ENCODE data around the gene ZNF723.
"Not testable (repeated sequence)": the region's sequence is repeated elsewhere in the genome, so short reads cannot be mapped to it uniquely, and the experiment has no call there.

ZNF723 gene

DNA sequence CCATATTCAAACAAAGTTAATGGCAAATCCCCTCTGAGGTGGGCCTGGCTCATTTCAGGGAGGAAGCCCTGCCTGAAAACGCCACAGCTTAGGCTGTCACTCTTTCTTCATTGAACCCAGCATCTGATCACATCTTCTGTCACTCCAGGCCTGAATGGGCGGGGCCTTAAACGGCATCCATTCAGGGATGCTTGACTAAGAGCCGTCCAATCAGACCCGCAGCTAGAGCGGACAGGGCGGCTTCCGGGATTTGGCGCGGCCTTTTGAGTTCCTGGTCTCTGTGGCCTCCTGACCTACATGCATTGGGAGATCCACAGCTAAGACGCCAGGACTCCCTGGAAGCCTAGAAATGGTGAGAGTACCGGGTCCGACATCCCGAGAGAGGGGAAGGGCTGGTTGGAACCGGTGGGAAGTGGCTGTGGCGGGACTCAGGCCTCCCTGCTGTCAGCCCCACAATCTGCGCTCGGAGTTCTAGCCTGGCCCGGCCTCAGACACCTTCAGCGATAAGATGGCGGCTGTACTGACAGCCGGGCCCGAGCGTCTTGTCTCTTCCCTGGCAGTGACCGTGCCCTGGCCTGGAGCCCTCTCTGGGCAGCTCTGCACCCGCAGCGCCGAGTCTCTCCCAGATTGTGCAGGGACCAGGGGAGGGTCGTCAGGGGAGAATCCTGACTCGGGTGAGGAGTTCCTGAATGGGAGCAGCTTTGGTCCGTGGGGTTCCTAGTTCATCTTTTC, at the start of gene ZNF723:
TSS of gene ZNF723 (plus strand) at position 261 of the 732 bp plus-strand sequence. CDS start at position 350, 89 bp downstream.
- no peak for DNase-seq (ENCODE audit: low read depth, low spot score)

DNA sequence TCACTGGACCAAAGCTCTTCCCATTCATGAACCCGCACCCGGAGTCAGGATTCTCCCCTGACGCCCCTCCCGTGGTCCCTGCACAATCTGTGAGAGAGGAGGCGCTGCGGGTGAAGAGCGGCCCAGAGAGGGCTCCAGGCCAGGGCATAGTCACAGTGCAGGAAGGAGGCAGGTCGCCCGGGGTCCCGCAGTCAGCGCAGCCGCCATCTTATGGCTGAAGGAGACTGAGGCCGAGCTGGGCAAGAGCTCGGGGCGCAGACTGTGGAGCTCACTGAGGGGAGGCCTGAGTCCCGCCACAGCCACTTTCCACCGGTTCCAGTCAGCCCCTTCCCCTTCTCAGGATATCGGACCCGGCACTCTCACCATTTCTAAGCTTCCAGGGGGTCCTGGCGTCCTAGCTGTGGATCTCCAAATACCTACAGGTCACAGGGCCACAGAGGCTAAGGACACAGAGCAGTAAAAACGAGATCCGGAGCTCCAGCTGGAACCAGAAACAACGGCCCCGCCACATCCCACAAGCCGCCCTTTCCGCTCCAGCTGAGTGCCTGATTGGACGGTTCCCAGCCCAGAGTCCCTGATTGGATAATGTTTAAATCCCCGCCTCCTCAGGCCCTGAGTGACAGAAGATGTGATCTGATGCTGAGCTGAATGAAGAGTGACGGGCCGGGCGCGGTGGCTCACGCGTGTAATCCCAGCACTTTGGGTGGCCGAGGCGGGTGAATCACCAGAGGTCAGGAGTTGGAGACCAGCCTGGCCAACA, 48.3 kb upstream of the ZNF723 start, which contains the start of gene ZNF99:
TSS of gene ZNF99 (minus strand) at position 501 of the 760 bp plus-strand sequence. CDS start at position 366, 135 bp downstream.
- DNase-seq (ENCODE audit: low read depth, low spot score): no peak

DNA sequence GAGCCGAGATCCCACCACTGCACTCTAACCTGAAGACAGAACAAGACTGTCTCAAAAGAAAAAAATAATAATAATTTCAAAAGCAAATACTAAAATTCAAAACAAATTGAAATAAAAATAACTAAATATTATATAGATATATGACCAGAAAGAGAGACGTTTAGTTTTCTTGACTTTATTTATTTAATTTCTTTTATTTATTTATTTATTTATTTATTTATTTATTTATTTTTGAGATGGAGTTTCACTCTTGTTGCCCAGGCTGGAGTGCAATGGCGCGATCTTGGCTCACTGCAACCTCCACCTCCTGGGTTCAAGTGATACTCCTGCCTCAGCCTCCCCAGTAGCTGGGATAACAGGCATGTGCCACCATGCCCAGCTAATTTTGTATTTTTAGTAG, 39.2 kb upstream of the ZNF723 start:
- DNase-seq (ENCODE audit: low read depth, low spot score): not testable (repeated sequence)

DNA sequence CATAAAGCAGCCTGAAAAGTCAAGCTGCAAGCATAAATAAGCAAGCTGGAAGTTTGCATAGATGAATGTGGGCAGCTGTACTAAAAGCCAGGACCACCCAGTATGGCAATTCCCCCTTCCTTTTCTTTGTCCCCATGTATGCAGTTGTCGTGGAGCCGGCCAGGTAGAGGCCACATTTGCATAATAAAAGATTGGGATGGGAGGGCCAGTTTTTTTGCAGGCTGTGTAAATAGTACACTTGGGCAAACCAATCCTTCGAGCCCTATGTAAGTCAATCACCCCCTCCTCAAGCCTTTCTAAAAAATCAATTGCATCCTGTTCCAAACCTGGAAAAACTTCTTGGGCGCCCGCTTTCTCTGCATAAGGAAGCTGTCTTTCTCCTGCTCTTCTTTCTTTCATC, 35.1 kb upstream of the ZNF723 start:
- no peak for DNase-seq (ENCODE audit: low read depth, low spot score)

DNA sequence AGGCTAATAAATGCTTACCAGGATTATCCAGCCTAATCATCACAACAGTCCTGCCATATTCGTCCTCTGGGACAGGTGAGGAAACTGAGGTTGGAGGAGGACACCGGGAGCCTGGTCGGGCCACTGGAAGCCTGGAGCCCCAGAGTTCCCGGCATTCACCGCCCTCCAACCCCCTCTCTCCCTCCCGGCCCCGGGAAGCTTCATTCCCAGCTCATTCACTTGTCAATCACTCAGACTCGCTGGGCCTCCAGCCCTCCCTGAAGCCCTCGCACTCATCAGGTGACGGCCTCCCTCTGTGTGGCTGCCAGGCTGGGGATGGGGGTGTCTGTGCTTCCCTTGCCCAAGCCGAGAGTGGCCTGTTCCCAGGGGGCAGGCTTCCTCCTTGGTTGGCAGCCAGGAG, 25.7 kb upstream of the ZNF723 start:
- DNase-seq (ENCODE audit: low read depth, low spot score): no peak

DNA sequence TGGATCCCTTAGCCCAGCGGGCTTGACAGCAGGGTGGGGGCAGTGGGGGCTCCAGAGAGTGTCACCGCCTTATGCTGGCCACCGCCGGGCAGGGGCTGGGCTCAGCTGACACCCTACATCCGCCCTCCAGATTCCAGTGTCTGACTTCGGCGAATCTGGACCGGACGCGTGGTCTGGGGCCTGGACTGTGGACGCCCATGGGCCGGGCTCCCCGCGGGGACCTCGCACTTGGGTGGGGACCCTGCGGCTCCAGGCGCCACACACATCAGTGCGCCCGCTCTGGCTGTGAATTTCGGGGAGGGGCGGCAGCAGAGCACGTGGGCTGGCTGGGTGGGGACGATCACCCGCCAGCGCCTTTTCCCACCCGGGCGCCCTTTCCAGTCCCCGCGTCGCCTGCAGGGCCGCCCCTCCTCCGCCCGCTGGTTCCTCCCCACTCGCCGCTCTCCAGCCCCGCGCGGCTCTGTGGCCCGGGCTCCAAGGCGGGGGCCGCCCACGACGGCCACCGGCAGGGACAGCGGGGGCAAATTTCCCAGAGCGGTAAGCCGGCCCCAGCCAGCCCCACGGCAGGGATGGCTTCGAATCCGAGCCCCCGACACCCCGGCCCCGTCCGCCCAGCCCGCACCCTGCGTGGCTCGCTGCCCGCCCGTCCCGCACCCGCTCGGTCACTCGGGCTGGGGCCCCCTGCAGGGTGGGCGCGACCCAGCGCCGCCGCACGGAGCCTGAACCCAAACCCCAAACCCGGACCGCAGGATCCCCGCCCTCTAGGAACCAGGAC, 24.8 kb upstream of the ZNF723 start:
- no peak for DNase-seq (ENCODE audit: low read depth, low spot score)

DNA sequence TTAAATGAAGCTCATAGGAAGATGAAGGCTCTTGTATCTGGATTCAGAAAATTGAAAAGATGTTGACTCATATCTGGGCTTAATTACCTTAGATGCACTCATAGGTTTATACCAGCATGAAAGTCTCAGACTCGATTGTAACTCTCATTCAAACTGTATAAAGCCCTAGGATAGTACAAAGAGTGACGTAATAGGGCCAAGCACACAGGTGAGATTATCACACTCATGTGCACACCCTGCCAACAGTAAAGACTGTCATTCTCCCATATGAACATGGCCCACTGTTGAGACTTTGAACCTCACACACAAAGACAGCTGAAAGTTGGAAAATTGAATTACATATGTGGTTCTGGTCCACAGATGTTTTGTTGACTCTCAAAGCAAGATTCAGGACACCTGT, 18.0 kb upstream of the ZNF723 start:
- no peak for DNase-seq (ENCODE audit: low read depth, low spot score)

DNA sequence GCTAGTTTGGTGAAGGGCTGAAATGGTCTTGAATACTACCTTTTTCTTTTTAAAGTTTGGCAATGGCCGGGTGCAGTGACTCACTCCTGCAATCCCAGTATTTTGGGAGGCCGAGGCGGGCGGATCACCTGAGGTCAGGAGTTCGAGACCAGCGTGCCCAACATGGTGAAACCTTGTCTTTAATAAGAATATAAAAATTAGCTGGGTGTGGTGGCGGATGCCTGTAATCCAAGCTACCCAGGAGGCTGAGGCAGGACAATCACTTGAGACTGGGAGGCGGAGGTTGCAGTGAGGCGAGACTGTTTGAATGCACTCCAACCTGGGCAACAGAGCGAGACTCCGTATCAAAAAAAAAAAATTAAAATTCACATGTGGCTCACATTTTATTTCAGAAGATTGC, 880 bp upstream of the ZNF723 start:
- DNase-seq (ENCODE audit: low read depth, low spot score): no peak

DNA sequence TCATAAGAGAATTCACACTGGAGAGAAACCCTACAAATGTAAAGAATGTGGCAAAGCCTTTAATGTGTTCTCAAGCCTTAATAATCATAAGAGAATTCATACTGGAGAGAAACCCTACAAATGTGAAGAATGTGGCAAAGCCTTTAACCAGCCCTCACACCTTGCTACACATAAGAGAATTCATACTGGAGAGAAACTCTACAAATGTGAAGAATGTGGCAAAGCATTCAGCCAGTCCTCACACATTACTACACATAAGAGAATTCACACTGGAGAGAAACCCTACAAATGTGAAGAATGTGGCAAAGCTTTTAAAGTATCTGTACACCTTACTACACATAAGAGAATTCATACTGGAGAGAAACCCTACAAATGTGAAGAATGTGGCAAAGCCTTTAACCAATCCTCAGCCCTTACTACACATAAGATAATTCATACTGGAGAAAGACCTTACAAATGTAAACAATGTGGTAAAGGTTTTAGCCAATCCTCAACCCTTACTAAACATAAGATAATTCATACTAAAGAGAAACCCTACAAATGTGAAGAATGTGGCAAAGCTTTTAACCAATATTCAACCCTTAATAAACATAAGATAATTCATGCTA, 25.7 kb downstream of the ZNF723 start:
- DNase-seq (ENCODE audit: low read depth, low spot score): not testable (repeated sequence)

DNA sequence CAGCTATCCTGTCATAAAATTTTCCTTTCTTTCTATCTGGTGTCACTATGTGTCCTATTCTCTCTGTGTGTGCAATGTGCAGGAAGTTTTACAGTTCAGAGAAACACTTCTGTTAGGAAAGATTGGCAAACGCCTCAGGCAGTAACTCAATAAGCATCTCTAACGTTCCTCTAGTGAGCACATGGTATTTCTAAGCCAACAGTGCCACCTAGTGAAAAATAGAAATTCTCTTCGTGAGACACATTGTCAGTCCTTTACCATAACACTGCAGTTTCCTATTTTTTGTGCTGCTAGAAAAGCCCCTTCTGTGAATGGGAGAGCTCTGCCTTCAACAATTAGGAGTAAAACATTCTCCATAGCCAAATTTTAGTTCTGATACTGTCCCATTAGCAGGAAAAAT, 50.7 kb downstream of the ZNF723 start:
- DNase-seq (ENCODE audit: low read depth, low spot score): no peak

DNA sequence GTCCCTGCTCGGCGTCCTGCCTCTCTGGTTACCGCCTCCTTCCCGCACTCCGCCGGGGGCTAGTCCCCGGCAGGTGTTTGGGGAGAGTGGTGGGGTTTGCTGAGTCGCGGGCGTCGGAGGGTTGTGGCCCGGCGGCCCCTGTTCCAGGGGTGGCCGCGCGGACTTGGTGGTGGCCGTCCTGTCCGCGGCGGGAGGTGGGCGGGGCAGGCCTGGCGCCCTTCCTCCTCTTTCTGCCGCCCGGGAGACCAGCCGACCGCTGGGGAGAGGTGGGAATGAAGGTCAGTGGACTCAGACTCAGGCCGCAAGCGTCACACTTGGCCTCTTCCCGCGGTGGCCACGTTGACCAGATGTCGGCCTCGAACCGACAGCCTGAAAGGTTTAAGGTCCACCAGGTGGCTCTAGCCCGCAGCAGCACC, 61.8 kb downstream of the ZNF723 start:
- no peak for DNase-seq (ENCODE audit: low read depth, low spot score)

DNA sequence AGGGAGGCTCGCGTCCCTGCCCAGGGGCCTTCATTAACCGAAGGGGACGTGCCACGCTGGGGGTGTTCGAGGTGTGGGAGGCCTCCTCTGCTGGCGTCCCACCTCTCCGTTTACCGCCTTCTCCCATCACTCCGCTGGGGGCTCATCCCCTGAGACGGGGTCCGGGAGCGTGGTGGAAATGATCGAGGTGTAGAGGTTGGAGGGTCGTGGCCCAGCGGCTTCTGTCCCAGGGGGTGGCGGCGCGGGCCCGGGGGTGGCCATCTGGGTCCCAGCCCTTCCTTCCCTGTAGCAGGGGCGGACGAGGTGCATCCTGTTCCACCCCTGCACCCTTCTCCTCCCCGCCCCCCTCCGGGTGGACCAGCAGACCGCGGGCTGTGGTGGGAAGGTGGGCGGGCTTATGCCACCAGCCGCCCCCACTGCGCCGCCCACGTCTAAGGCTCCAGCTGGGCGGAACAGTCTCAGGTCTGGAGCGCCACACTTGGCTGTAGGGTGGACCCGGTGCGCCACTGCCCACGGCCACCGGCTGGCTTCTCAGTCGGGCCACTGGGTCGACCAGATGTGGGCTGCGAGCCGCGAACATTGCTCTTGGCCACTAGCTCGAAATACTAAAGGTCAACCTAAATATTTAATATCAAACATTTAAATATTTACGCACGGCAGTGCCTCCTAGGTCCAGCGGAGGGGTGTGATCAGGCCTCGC, 69.5 kb downstream of the ZNF723 start:
- DNase-seq (ENCODE audit: low read depth, low spot score): no peak

Data from activated CD4-positive, CD25-positive, alpha-beta regulatory T cell treated with anti-CD3 and anti-CD28 coated beads, Interleukin-2, amount 50 U/mL, for 16 hours (primary cell).